Gastrocnemius medialis (tissue), 4 donors: ENCODE data around the gene PLIN5.

Source experiments
- POLR2A ChIP-seq, 2 donors: fragments of 450-650 bp; IDR thresholded peaks; one replicate each; pipeline ENCODE4 v1.6.1; 2017; ENCODE audit warnings: antibody characterized with exemption in 2 of 2, mild to moderate bottlenecking in 2 of 2, moderate library complexity in 2 of 2
- TF ChIP-seq, protein P1 (sequence below), 5 experiments: fragments of 450-650 bp in 3 of 5; fragments of 200-600 bp in 2 of 5; sonication (generic) in 2 of 5; IDR thresholded peaks in 4 of 5; conservative IDR thresholded peaks in 1 of 5; 1 replicate in 4 of 5; 2 replicates in 1 of 5; pipeline ENCODE4 v1.5.1; 2016 to 2019; ENCODE audit warnings: antibody characterized with exemption in 5 of 5, mild to moderate bottlenecking in 3 of 5, moderate library complexity in 3 of 5

DNA sequence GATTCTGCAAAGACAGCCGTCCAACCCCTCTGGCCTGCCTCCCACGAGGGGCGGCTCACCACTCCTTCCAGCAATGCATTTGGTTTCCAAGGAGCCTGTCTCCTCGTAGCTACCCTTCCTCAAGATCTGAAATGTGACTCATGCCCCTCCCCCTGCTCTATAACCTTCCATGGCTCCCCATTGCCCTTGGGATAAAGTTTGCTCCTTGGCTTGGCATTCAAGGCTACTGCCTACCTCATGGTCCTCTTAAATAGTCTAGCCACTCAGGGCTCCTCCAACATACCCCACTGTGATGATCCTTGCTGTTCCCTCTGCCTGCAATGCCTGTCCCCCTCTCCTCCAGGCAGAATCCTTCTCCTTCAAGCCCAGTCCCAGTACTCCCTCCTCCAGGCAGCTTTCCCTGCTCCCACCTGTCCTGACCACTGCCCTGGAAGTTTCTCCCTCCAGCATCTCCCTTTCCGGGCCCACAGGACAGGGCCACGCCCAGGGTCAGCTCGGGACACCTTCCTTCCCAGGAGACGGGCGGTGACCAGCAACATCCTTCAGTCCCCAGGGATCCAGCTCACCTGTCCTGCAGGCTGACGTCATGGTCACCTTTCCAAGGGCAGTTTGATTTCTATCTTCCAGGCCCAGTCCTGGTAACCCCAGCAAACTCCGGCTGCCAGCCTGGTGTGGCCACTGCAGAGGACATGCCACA, 43.7 kb upstream of the PLIN5 start:
- TF ChIP-seq, protein P1, sequence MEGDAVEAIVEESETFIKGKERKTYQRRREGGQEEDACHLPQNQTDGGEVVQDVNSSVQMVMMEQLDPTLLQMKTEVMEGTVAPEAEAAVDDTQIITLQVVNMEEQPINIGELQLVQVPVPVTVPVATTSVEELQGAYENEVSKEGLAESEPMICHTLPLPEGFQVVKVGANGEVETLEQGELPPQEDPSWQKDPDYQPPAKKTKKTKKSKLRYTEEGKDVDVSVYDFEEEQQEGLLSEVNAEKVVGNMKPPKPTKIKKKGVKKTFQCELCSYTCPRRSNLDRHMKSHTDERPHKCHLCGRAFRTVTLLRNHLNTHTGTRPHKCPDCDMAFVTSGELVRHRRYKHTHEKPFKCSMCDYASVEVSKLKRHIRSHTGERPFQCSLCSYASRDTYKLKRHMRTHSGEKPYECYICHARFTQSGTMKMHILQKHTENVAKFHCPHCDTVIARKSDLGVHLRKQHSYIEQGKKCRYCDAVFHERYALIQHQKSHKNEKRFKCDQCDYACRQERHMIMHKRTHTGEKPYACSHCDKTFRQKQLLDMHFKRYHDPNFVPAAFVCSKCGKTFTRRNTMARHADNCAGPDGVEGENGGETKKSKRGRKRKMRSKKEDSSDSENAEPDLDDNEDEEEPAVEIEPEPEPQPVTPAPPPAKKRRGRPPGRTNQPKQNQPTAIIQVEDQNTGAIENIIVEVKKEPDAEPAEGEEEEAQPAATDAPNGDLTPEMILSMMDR (IDR thresholded peaks at IDR 0.05 in 4 of 5, conservative IDR thresholded peaks at IDR 0.05 in 1 of 5) = no peak
- no peak for TF ChIP-seq POLR2A (IDR thresholded peaks at IDR 0.05)
